Measurements from ENCODE around the gene IHH.

DNA sequence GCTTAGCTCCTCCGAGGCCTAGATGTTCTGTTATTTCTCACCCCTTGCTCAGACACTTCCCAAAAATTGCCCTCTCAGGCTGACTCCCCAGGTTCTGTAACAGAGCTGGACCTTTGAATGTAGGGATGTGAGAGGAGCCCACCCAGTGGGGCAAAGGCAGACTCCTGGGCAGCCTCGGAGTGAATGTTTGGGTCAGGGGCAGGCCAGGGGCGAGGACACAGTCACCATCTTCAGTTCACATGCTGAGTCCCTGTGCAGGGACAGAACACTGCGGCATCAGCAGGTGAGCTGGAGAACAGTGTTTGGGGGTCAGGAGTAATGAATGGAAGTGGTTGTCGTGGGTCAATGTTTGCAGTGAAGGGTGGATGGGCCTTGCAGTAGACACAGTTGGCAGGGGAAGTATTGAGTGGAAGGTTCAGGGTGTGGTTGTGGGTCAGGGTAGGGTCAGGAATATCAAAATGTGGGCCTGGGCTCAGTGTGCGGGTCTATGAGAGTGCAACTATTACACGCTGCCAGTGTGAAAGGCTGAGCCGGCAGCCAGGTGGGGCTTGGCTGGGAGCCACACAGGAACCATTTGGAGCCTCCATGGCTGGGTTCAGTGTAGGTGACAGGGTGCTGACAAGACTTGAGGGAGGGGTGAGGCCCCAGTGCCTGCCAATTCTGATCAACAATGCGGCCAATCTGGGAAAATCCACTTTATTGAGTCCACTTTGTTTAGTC is 4.4 kb downstream of the IHH start:
- TF ChIP-seq POLR2AphosphoS5 (IDR thresholded peaks at IDR 0.05; ENCODE audit: insufficient read depth, low read depth, low read length) (no peak), CTCF (IDR thresholded peaks at IDR 0.05; ENCODE audit: extremely low read depth in 1 of 2, insufficient read depth in 1 of 2, low read depth in 1 of 2, low read length in 2 of 2) (no peak), MAX (IDR thresholded peaks at IDR 0.05; ENCODE audit: insufficient read depth, insufficient read length) (no peak), POLR2A (IDR thresholded peaks at IDR 0.05; ENCODE audit: low read depth, low read length) (no peak)

Measured in endothelial cell of umbilical vein (primary cell).